Type B pancreatic cell (in vitro differentiated cells): ENCODE measurements around the gene SOCS7. TPM values are rescaled to one million over a fixed set of nuclear protein-coding genes. Genes with fewer than 3 reads are reported as not detected.

Experiments
- DNase-seq: peaks from one replicate; pipeline ENCODE4 v3.0.0; 2021; ENCODE audit warnings: mixed read lengths; ENCODE audit not compliant: unreplicated experiment; ENCODE audit errors: extremely low spot score
- H3K27ac Mint-ChIP-seq: 2 replicates; pipeline ENCODE4 v1.8.0; 2021; ENCODE audit warnings: mild to moderate bottlenecking, mixed read lengths
- H3K27me3 Mint-ChIP-seq: 2 replicates; pipeline ENCODE4 v1.8.0; 2021; ENCODE audit warnings: mixed read lengths
- H3K36me3 Mint-ChIP-seq: 2 replicates; pipeline ENCODE4 v1.8.0; 2021; ENCODE audit warnings: mixed read lengths
- H3K4me1 Mint-ChIP-seq: one replicate; pipeline ENCODE4 v1.8.0; 2021; ENCODE audit warnings: mixed read lengths; ENCODE audit not compliant: unreplicated experiment
- H3K4me3 Mint-ChIP-seq: 2 replicates; pipeline ENCODE4 v1.8.0; 2021; ENCODE audit warnings: mild to moderate bottlenecking, mixed read lengths
- H3K9me3 Mint-ChIP-seq: 2 replicates; pipeline ENCODE4 v1.8.0; 2021; ENCODE audit warnings: mixed read lengths
- total RNA-seq: library from RNA; stranded (reverse); gene quantifications from 2 replicates; pipeline ENCODE4 v1.2.1, GENCODE V29; 2021; ENCODE audit warnings: low replicate concordance
- TF ChIP-seq, protein P1 (sequence below): fragments of 200-600 bp; sonication (generic); conservative IDR thresholded peaks from 2 replicates; pipeline ENCODE4 v1.5.0; 2021; ENCODE audit warnings: antibody characterized with exemption, mild to moderate bottlenecking

SOCS7 gene
- total RNA-seq, 1 donor from 2014 or later: 25.8 TPM

- peaks cover 4% of the 10 kb centered on the region for H3K36me3 Mint-ChIP-seq
- H3K9me3 Mint-ChIP-seq: no peaks in the 10 kb centered on the region
- H3K27ac Mint-ChIP-seq: no peak overlapping the region
- no peak for DNase-seq
- H3K27me3 Mint-ChIP-seq: peaks cover 3% of the 10 kb centered on the region
- TF ChIP-seq, protein P1, sequence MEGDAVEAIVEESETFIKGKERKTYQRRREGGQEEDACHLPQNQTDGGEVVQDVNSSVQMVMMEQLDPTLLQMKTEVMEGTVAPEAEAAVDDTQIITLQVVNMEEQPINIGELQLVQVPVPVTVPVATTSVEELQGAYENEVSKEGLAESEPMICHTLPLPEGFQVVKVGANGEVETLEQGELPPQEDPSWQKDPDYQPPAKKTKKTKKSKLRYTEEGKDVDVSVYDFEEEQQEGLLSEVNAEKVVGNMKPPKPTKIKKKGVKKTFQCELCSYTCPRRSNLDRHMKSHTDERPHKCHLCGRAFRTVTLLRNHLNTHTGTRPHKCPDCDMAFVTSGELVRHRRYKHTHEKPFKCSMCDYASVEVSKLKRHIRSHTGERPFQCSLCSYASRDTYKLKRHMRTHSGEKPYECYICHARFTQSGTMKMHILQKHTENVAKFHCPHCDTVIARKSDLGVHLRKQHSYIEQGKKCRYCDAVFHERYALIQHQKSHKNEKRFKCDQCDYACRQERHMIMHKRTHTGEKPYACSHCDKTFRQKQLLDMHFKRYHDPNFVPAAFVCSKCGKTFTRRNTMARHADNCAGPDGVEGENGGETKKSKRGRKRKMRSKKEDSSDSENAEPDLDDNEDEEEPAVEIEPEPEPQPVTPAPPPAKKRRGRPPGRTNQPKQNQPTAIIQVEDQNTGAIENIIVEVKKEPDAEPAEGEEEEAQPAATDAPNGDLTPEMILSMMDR: no peak
- no peak overlapping the region for H3K4me3 Mint-ChIP-seq
- no peaks in the 10 kb centered on the region for H3K4me1 Mint-ChIP-seq
Measured at GRCh38 chr17:38410201-38410600, 58.6 kb downstream of the SOCS7 start.

DNA sequence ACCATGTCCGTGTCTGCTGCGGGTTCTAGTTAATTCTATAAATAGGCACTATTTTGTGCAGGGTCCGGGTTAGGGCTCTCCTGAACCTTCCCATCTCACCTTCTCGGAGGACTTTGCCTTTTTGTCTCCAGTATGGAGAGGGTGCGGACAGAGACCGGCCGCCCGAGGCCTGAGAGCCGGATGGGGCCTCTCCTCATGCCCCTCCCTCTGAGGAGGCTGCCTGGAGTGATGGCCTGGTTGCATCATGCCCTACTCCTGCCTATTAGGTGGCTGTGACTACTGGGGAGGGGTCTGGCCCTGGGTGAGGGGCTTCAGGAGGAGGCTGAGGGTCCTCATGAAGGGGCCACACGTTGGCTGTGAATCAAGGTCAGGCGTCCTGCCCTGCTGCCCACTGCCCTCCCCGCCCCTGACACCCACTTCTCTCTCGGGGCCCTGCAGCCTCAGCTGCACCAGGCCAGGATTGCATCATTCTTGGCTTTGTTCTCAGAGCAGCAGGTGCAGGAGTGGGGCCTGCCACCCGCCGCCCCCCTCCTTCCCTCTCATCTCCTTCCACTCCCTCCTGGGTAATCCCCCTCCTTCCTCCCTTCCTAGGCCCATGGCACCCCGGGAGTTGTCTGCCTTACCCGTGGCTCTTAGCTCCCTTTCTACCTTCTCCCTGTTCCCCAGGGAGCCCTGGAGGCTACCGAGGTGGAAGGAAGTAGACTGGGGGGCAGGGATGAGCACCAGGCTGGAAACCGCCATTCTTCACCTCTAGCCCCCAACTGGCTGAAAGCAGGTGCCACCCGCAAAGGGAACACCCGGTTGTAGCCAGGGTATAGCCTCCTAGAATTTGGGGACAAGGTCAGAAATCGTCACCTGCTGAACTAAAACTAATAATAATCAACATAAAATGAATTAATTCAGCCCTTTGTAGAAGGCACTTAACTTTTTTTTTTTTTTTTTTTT lies 63.9 kb downstream of the SOCS7 start:
- Mint-ChIP-seq H3K27me3 (peaks cover 23% of the 10 kb centered on the region), H3K9me3 (no peaks in the 10 kb centered on the region), H3K4me1 (no peaks in the 10 kb centered on the region), H3K4me3 (peak overlapping the region; percentile 69), H3K27ac (peak overlapping the region; percentile 84), H3K36me3 (no peaks in the 10 kb centered on the region)
- TF ChIP-seq, protein P1: no peak
- DNase-seq: no peak

GRCh38 chr17:38416840-38417209 lies 65.2 kb downstream of the SOCS7 start:
- TF ChIP-seq, protein P1: no peak
- Mint-ChIP-seq H3K4me1 (peaks cover 3% of the 10 kb centered on the region), H3K36me3 (no peaks in the 10 kb centered on the region), H3K27me3 (peaks cover 31% of the 10 kb centered on the region), H3K4me3 (peak overlapping the region; percentile 49), H3K9me3 (no peaks in the 10 kb centered on the region), H3K27ac (peak overlapping the region; percentile 48)
- DNase-seq: no peak

GRCh38 chr17:38417210-38417951 lies 65.7 kb downstream of the SOCS7 start:
- DNase-seq: no peak
- TF ChIP-seq, protein P1: no peak
- H3K27ac Mint-ChIP-seq: peak overlapping the region; percentile 48
- H3K27me3 Mint-ChIP-seq: peaks cover 37% of the 10 kb centered on the region
- peaks cover 3% of the 10 kb centered on the region for H3K4me1 Mint-ChIP-seq
- peak overlapping the region; percentile 49 for H3K4me3 Mint-ChIP-seq
- H3K36me3 Mint-ChIP-seq: no peaks in the 10 kb centered on the region
- H3K9me3 Mint-ChIP-seq: no peaks in the 10 kb centered on the region

DNA sequence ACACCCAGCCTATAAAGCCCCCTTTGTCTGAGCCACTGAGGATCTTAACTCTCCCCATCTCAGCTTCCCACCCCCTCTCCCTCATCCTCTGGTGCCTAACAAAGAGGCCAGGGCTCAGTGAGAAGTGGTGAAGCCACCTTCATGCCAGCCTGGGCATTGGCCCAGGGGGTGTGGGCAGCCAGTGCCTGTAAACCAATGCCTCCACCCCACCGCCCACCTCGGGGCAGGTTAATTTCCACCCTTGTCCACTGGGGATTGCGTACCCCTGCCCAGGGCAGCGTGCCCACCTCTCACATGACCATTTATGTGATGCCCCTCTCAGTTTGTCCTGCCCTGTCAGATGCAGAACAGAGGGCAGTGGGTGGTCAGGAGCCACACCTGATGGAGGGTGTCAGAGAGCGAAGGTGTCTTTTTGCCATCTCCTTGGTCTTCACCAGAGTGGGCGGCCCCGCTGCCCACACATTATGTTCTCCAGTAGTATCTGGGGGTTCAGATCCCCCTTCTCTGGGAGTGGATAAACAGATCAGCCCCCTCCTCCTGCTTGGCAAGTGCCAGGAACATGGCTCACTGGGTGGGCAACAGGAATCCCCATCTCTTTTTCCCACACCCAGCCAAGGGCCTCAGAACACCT lies 66.5 kb downstream of the SOCS7 start:
- Mint-ChIP-seq H3K4me1 (peaks cover 3% of the 10 kb centered on the region), H3K27ac (peak overlapping the region; percentile 72)
- TF ChIP-seq, protein P1: no peak

More for the DNA sequence above, 66.5 kb downstream of the SOCS7 start:
- no peak for DNase-seq
- H3K36me3 Mint-ChIP-seq: no peaks in the 10 kb centered on the region
- peak overlapping the region; percentile 89 for H3K4me3 Mint-ChIP-seq
- H3K9me3 Mint-ChIP-seq: no peaks in the 10 kb centered on the region
- H3K27me3 Mint-ChIP-seq: peaks cover 37% of the 10 kb centered on the region
